Regular cardiac myocyte (primary cell): ENCODE results near the gene ZSCAN5C. TPM values are rescaled to one million over a fixed set of nuclear protein-coding genes. Genes with fewer than 3 reads are reported as not detected.

Source experiments
- total RNA-seq: library from RNA; depleted of rRNA; stranded (reverse); fragments of >200 nt; gene quantifications from 2 replicates; pipeline ENCODE4 v1.2.3, GENCODE V29; 2014

The ZSCAN5C gene
- not detected in 2 replicates for total RNA-seq

GRCh38 chr19:56201973-56202372 lies at the start of gene ZSCAN5C:
Gene ZSCAN5C (plus strand): TSS chr19:56202273. CDS start chr19:56205914, 3,641 bp downstream.

GRCh38 chr19:56175861-56176307 lies 26.2 kb upstream of the ZSCAN5C start, which contains the start of gene GALP:
Gene GALP (plus strand): TSS chr19:56176008. CDS start chr19:56177109, 1,101 bp downstream.

GRCh38 chr19:56197646-56198045 lies 4.4 kb upstream of the ZSCAN5C start, which contains the start of gene ZSCAN5B:
Gene ZSCAN5B (minus strand): TSS chr19:56197783. CDS start chr19:56193052, 4,731 bp downstream.

Other genes with a start within 250 kb of the ZSCAN5C start
- gene NLRP5, start 215.5 kb upstream of the ZSCAN5C start, total RNA-seq = under 0.01 TPM in 1 of 2 replicates, not detected in the other
- 19.7 and 30.9 TPM in 2 replicates for gene ZNF787, start 81.0 kb upstream of the ZSCAN5C start, total RNA-seq
- 10.7 and 14.4 TPM in 2 replicates for gene ZNF444, start 61.0 kb upstream of the ZSCAN5C start, total RNA-seq
- gene GALP, start 26.3 kb upstream of the ZSCAN5C start, total RNA-seq = not detected in 2 replicates
- gene ZSCAN5B, start 4.5 kb upstream of the ZSCAN5C start, total RNA-seq = under 0.01 TPM in 1 of 2 replicates, not detected in the other
- gene EDDM13, start 70.5 kb downstream of the ZSCAN5C start, total RNA-seq = 0.19 TPM in 1 of 2 replicates, not detected in the other
- gene ZSCAN5A, start 112.6 kb downstream of the ZSCAN5C start, total RNA-seq = 3.1 and 9.6 TPM in 2 replicates
- gene ZNF582, start 191.3 kb downstream of the ZSCAN5C start, total RNA-seq = 3.3 and 4.5 TPM in 2 replicates
- 5.4 and 5.6 TPM in 2 replicates for gene ZNF583, start 202.1 kb downstream of the ZSCAN5C start, total RNA-seq